ENCODE data around the gene FAM13B. TPM values are rescaled to one million over a fixed set of nuclear protein-coding genes. Genes with fewer than 3 reads are reported as not detected.

Gene FAM13B
- total and polyA plus RNA-seq, 2 of the 8 experiments (the other 6 are each of a cell fraction or from before 2014, with no cell fraction given) = 6.4 to 17.0 TPM

DNA sequence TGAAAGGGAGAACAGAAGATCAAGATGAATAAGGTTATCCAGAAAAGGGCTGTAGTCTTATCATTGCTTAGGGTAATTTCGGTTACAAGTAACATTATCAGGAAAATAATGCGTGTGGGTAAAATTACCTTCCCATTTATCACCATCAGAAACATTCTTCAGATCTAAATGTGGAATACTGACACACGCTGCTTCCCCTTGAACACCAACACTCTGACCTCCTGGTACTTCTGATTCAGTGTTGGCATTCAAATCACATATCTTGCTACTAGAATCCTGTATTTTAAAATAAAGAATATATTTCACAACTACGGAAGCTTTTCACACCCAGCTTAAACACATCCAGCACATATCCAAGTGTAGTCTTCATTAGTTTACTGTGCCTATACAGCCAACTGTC is 73.4 kb downstream of the FAM13B start:
- Histone ChIP-seq H3K9ac (replicated peaks in 1 of 4; ENCODE audit: extremely low read depth in 1 of 4, low read depth in 3 of 4, low read length in 3 of 4) (no peak overlapping the region), H4K5ac (ENCODE audit: insufficient read length, low read depth, low read length) (no peak overlapping the region), H3K79me1 (ENCODE audit: low read depth, low read length) (no peaks in the 10 kb centered on the region), H4K8ac (ENCODE audit: extremely low read depth, insufficient read depth, low read length) (no peak overlapping the region), H2BK20ac (ENCODE audit: low read length) (no peak overlapping the region), H3K4me2 (ENCODE audit: insufficient read depth in 1 of 2, low read depth in 2 of 2, low read length in 2 of 2) (no peak overlapping the region), H2BK120ac (replicated peaks; ENCODE audit: low read depth, low read length) (no peak overlapping the region), H4K91ac (replicated peaks; ENCODE audit: insufficient read length, low read length) (no peak overlapping the region), H3K56ac (replicated peaks; ENCODE audit: insufficient read length, low read depth, low read length) (no peak overlapping the region), H2BK15ac (ENCODE audit: low read length) (no peak overlapping the region), H3K23ac (ENCODE audit: insufficient read length) (no peak overlapping the region), H2BK12ac (ENCODE audit: low read depth, low read length) (no peak overlapping the region), H3K18ac (ENCODE audit: extremely low read depth, low read length) (no peak overlapping the region), H3K4me1 (replicated peaks in 1 of 4; ENCODE audit: control insufficient read depth in 3 of 4, insufficient read depth in 4 of 4, low read length in 3 of 4) (no peaks in the 10 kb centered on the region), H3K14ac (ENCODE audit: insufficient read length) (no peak overlapping the region), H3K9me3 (ENCODE audit: insufficient read depth in 2 of 2, low read depth in 1 of 2, low read length in 1 of 2) (no peaks in the 10 kb centered on the region), H3K4ac (replicated peaks; ENCODE audit: insufficient read length, low read depth, low read length) (no peak overlapping the region), H2AK5ac (ENCODE audit: low read depth, low read length) (no peak overlapping the region), H3K27ac (ENCODE audit: low read depth, low read length) (no peak overlapping the region), H2BK5ac (ENCODE audit: low read depth, low read length) (no peak overlapping the region), H4K20me1 (replicated peaks in 1 of 2; ENCODE audit: control insufficient read depth in 1 of 2, insufficient read depth in 2 of 2, low read length in 2 of 2) (no peaks in the 10 kb centered on the region), H3K36me3 (ENCODE audit: control insufficient read depth in 2 of 4, insufficient read depth in 4 of 4, low read length in 3 of 4) (peaks cover 3 to 39% (median 5%) of the 10 kb centered on the region in 4 experiments; a peak in 6 of 8 replicates), H3K4me3 (ENCODE audit: extremely low read depth in 1 of 4, insufficient read depth in 2 of 4, low read depth in 3 of 4, low read length in 4 of 4) (no peak overlapping the region), H3K23me2 (ENCODE audit: low read depth, low read length) (no peaks in the 10 kb centered on the region), H3K27me3 (replicated peaks in 1 of 4; ENCODE audit: control insufficient read depth in 3 of 4, extremely low read depth in 1 of 4, insufficient read depth in 3 of 4, low read length in 3 of 4) (no peaks in the 10 kb centered on the region), H2AFZ (ENCODE audit: low read length) (no peak overlapping the region), H3K79me2 (ENCODE audit: control insufficient read depth in 1 of 2, insufficient read depth in 2 of 2, low read length in 2 of 2) (no peaks in the 10 kb centered on the region)
- no peak for FAIRE-seq
- no peak for TF ChIP-seq FOSL1 (IDR thresholded peaks at IDR 0.05; ENCODE audit: insufficient read depth, low read depth, low read length)
- TF ChIP-seq EZH2 (IDR thresholded peaks at IDR 0.05; ENCODE audit: low read depth, low read length, severe bottlenecking) = no peak
- TF ChIP-seq CBX8 (IDR thresholded peaks at IDR 0.05; ENCODE audit: borderline replicate concordance, low read depth, low read length) = no peak
- no peak for TF ChIP-seq HDAC2 (IDR thresholded peaks at IDR 0.05; ENCODE audit: borderline replicate concordance in 1 of 2, low read depth in 2 of 2, low read length in 2 of 2)
- no peak for TF ChIP-seq ATF2 (IDR thresholded peaks at IDR 0.05; ENCODE audit: low read length)
- no peak for TF ChIP-seq JUND (IDR thresholded peaks at IDR 0.05; ENCODE audit: low read length)
- TF ChIP-seq, protein P1, sequence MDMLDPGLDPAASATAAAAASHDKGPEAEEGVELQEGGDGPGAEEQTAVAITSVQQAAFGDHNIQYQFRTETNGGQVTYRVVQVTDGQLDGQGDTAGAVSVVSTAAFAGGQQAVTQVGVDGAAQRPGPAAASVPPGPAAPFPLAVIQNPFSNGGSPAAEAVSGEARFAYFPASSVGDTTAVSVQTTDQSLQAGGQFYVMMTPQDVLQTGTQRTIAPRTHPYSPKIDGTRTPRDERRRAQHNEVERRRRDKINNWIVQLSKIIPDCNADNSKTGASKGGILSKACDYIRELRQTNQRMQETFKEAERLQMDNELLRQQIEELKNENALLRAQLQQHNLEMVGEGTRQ (IDR thresholded peaks at IDR 0.05; ENCODE audit: low read length) = no peak
- no peak for TF ChIP-seq RAD21 (IDR thresholded peaks at IDR 0.05 in 1 of 2, conservative IDR thresholded peaks at IDR 0.05 in 1 of 2; ENCODE audit: low read depth in 2 of 2, low read length in 2 of 2)
- no peak for DNase-seq (ENCODE audit: low read depth in 1 of 2, low spot score in 2 of 2)
- POLR2A ChIA-PET (ENCODE audit: partially characterized antibody) = no interaction called here
- CTCF ChIA-PET (ENCODE audit: partially characterized antibody) = no interaction called here
- 93% methylated on average over 4 of the region's 4 CpGs; no CpG with 5 or more reads in 1 of the 2 experiments for WGBS, 2 experiments (ENCODE audit: extremely low coverage in 1 of 2, insufficient coverage in 1 of 2, insufficient read length in 1 of 2, insufficient replicate concordance in 2 of 2, low coverage in 1 of 2, low lambda C conversion rate in 2 of 2, missing lambda C conversion rate in 1 of 2)

Measured in H1 (cell line).